Measurements from ENCODE around the gene AIF1. TPM values are rescaled to one million over a fixed set of nuclear protein-coding genes. Genes with fewer than 3 reads are reported as not detected.
A peak's percentile ranks its signal among the peaks of the same experiment; 100 is the strongest.

Gene AIF1
- total and polyA plus RNA-seq, 2 experiments from 2014 or later, result 13.3 to 33.7 TPM

- H3K4me3 ChIP-seq, result no peak overlapping the region
- peak overlapping the region; percentile 96; the same call in 1 of the 2 replicates for H3K27ac ChIP-seq (ENCODE audit: low read depth)
- peaks cover 14% of the 10 kb centered on the region for H3K4me1 ChIP-seq (ENCODE audit: insufficient read depth)
- H3K27me3 ChIP-seq (ENCODE audit: insufficient read depth), result no peaks in the 10 kb centered on the region
- no peak overlapping the region for H3K4me2 ChIP-seq
- TF ChIP-seq NANOG (IDR thresholded peaks at IDR 0.05; ENCODE audit: borderline replicate concordance), result no peak
- no peak for TF ChIP-seq REST (IDR thresholded peaks at IDR 0.05; ENCODE audit: unreplicated experiment)
- no peak for TF ChIP-seq ZNF114 (CRISPR knock-in tag; IDR thresholded peaks at IDR 0.05)
- TF ChIP-seq JUNB (IDR thresholded peaks at IDR 0.05; ENCODE audit: unreplicated experiment), result no peak
- no peak for TF ChIP-seq ZNF331 (CRISPR knock-in tag; IDR thresholded peaks at IDR 0.05; ENCODE audit: low read depth)
- TF ChIP-seq STAT1 (IDR thresholded peaks at IDR 0.05; ENCODE audit: unreplicated experiment), result no peak
- TF ChIP-seq POLR2AphosphoS5 (IDR thresholded peaks at IDR 0.05; ENCODE audit: low read depth), result no peak
- TF ChIP-seq, protein P1, sequence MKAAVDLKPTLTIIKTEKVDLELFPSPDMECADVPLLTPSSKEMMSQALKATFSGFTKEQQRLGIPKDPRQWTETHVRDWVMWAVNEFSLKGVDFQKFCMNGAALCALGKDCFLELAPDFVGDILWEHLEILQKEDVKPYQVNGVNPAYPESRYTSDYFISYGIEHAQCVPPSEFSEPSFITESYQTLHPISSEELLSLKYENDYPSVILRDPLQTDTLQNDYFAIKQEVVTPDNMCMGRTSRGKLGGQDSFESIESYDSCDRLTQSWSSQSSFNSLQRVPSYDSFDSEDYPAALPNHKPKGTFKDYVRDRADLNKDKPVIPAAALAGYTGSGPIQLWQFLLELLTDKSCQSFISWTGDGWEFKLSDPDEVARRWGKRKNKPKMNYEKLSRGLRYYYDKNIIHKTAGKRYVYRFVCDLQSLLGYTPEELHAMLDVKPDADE (IDR thresholded peaks at IDR 0.05), result no peak
- TF ChIP-seq CREB1 (CRISPR knock-in tag; IDR thresholded peaks at IDR 0.05; ENCODE audit: low read depth), result no peak
- TF ChIP-seq, protein P2, sequence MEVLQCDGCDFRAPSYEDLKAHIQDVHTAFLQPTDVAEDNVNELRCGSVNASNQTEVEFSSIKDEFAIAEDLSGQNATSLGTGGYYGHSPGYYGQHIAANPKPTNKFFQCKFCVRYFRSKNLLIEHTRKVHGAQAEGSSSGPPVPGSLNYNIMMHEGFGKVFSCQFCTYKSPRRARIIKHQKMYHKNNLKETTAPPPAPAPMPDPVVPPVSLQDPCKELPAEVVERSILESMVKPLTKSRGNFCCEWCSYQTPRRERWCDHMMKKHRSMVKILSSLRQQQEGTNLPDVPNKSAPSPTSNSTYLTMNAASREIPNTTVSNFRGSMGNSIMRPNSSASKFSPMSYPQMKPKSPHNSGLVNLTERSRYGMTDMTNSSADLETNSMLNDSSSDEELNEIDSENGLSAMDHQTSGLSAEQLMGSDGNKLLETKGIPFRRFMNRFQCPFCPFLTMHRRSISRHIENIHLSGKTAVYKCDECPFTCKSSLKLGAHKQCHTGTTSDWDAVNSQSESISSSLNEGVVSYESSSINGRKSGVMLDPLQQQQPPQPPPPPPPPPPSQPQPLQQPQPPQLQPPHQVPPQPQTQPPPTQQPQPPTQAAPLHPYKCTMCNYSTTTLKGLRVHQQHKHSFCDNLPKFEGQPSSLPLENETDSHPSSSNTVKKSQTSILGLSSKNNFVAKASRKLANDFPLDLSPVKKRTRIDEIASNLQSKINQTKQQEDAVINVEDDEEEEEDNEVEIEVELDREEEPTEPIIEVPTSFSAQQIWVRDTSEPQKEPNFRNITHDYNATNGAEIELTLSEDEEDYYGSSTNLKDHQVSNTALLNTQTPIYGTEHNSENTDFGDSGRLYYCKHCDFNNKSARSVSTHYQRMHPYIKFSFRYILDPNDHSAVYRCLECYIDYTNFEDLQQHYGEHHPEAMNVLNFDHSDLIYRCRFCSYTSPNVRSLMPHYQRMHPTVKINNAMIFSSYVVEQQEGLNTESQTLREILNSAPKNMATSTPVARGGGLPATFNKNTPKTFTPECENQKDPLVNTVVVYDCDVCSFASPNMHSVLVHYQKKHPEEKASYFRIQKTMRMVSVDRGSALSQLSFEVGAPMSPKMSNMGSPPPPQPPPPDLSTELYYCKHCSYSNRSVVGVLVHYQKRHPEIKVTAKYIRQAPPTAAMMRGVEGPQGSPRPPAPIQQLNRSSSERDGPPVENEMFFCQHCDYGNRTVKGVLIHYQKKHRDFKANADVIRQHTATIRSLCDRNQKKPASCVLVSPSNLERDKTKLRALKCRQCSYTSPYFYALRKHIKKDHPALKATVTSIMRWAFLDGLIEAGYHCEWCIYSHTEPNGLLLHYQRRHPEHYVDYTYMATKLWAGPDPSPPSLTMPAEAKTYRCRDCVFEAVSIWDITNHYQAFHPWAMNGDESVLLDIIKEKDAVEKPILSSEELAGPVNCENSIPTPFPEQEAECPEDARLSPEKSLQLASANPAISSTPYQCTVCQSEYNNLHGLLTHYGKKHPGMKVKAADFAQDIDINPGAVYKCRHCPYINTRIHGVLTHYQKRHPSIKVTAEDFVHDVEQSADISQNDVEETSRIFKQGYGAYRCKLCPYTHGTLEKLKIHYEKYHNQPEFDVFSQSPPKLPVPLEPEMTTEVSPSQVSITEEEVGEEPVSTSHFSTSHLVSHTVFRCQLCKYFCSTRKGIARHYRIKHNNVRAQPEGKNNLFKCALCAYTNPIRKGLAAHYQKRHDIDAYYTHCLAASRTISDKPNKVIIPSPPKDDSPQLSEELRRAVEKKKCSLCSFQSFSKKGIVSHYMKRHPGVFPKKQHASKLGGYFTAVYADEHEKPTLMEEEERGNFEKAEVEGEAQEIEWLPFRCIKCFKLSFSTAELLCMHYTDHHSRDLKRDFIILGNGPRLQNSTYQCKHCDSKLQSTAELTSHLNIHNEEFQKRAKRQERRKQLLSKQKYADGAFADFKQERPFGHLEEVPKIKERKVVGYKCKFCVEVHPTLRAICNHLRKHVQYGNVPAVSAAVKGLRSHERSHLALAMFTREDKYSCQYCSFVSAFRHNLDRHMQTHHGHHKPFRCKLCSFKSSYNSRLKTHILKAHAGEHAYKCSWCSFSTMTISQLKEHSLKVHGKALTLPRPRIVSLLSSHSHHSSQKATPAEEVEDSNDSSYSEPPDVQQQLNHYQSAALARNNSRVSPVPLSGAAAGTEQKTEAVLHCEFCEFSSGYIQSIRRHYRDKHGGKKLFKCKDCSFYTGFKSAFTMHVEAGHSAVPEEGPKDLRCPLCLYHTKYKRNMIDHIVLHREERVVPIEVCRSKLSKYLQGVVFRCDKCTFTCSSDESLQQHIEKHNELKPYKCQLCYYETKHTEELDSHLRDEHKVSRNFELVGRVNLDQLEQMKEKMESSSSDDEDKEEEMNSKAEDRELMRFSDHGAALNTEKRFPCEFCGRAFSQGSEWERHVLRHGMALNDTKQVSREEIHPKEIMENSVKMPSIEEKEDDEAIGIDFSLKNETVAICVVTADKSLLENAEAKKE (CRISPR knock-in tag; IDR thresholded peaks at IDR 0.05), result no peak
- no peak for TF ChIP-seq EZH2 (IDR thresholded peaks at IDR 0.05; ENCODE audit: low read depth, unreplicated experiment)
- TF ChIP-seq, protein P3, sequence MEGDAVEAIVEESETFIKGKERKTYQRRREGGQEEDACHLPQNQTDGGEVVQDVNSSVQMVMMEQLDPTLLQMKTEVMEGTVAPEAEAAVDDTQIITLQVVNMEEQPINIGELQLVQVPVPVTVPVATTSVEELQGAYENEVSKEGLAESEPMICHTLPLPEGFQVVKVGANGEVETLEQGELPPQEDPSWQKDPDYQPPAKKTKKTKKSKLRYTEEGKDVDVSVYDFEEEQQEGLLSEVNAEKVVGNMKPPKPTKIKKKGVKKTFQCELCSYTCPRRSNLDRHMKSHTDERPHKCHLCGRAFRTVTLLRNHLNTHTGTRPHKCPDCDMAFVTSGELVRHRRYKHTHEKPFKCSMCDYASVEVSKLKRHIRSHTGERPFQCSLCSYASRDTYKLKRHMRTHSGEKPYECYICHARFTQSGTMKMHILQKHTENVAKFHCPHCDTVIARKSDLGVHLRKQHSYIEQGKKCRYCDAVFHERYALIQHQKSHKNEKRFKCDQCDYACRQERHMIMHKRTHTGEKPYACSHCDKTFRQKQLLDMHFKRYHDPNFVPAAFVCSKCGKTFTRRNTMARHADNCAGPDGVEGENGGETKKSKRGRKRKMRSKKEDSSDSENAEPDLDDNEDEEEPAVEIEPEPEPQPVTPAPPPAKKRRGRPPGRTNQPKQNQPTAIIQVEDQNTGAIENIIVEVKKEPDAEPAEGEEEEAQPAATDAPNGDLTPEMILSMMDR (conservative IDR thresholded peaks at IDR 0.05; ENCODE audit: low read depth in 2 of 2), result no peak
- TF ChIP-seq EZH2phosphoT487 (IDR thresholded peaks at IDR 0.05; ENCODE audit: unreplicated experiment), result no peak
- H3K4me1 Mint-ChIP-seq, result peaks cover 34% of the 10 kb centered on the region; the same call in 2 of the 3 replicates
- H3K79me2 ChIP-seq (replicated peaks; ENCODE audit: insufficient read depth), result peaks cover 38% of the 10 kb centered on the region
- peaks cover 11% of the 10 kb centered on the region; the same call in 1 of the 2 replicates for H3K36me3 ChIP-seq (ENCODE audit: insufficient read depth)
- H3K9me2 ChIP-seq (ENCODE audit: insufficient read depth), result no peaks in the 10 kb centered on the region
- no peak for ATAC-seq
- peaks cover 12% of the 10 kb centered on the region; the same call in 1 of the 2 replicates for H4K20me1 ChIP-seq (replicated peaks; ENCODE audit: insufficient read depth)
- H3K27me3 Mint-ChIP-seq (ENCODE audit: insufficient read depth, low read depth, poor library complexity), result peaks cover 24% of the 10 kb centered on the region
- H3K4me3 Mint-ChIP-seq, result peak overlapping the region; percentile 45; the same call in 2 of the 3 replicates
- no peaks in the 10 kb centered on the region for H3K9me3 Mint-ChIP-seq
- no peak overlapping the region for H2AFZ ChIP-seq
- H3K36me3 Mint-ChIP-seq (ENCODE audit: low read depth), result peaks cover 24% of the 10 kb centered on the region
- peaks cover 18% of the 10 kb centered on the region for H3F3A ChIP-seq (replicated peaks; ENCODE audit: low read depth)
- DNase-seq (ENCODE audit: low spot score), result no peak
- no peak overlapping the region for H3K27ac Mint-ChIP-seq
Measured at GRCh38 chr6:31654574-31655348, 39.7 kb downstream of the AIF1 start.
